Chondrocyte (in vitro differentiated cells): ENCODE data around the gene STRIP1. TPM values are rescaled to one million over a fixed set of nuclear protein-coding genes. Genes with fewer than 3 reads are reported as not detected.

Experiments
- DNase-seq: peaks from one replicate; pipeline ENCODE4 v3.0.0; 2021; ENCODE audit warnings: mixed read lengths, low spot score
- H3K27ac Mint-ChIP-seq: one replicate; pipeline ENCODE4 v1.8.0; 2021; ENCODE audit warnings: mild to moderate bottlenecking, moderate library complexity, mixed read lengths; ENCODE audit not compliant: unreplicated experiment
- H3K27me3 Mint-ChIP-seq: 2 replicates; pipeline ENCODE4 v1.8.0; 2021; ENCODE audit warnings: low read depth, mixed read lengths
- H3K36me3 Mint-ChIP-seq: 2 replicates; pipeline ENCODE4 v1.8.0; 2021; ENCODE audit warnings: low read depth, mixed read lengths
- H3K4me1 Mint-ChIP-seq: 2 replicates; pipeline ENCODE4 v1.8.0; 2021; ENCODE audit warnings: low read depth, mild to moderate bottlenecking, mixed read lengths
- H3K4me3 Mint-ChIP-seq: one replicate; pipeline ENCODE4 v1.8.0; 2021; ENCODE audit warnings: mild to moderate bottlenecking, moderate library complexity, mixed read lengths; ENCODE audit not compliant: unreplicated experiment
- H3K9me3 Mint-ChIP-seq: 2 replicates; pipeline ENCODE4 v1.8.0; 2021; ENCODE audit warnings: low read depth, mixed read lengths
- total RNA-seq: library from RNA; stranded (reverse); gene quantifications from 3 replicates; pipeline ENCODE4 v1.2.1, GENCODE V29; 2021
- TF ChIP-seq, protein P1 (sequence below): fragments of 200-600 bp; sonication (generic); IDR thresholded peaks from 2 replicates; pipeline ENCODE4 v1.5.0; 2021; ENCODE audit warnings: antibody characterized with exemption, mild to moderate bottlenecking, moderate library complexity

The STRIP1 gene
- total RNA-seq, 1 donor from 2014 or later, result 40.2 TPM

GRCh38 chr1:110081061-110081460 lies 46.6 kb downstream of the STRIP1 start:
- no peak overlapping the region for H3K4me3 Mint-ChIP-seq
- peaks cover 2% of the 10 kb centered on the region for H3K36me3 Mint-ChIP-seq
- H3K9me3 Mint-ChIP-seq, result no peaks in the 10 kb centered on the region
- peaks cover 13% of the 10 kb centered on the region for H3K4me1 Mint-ChIP-seq
- TF ChIP-seq, protein P1, sequence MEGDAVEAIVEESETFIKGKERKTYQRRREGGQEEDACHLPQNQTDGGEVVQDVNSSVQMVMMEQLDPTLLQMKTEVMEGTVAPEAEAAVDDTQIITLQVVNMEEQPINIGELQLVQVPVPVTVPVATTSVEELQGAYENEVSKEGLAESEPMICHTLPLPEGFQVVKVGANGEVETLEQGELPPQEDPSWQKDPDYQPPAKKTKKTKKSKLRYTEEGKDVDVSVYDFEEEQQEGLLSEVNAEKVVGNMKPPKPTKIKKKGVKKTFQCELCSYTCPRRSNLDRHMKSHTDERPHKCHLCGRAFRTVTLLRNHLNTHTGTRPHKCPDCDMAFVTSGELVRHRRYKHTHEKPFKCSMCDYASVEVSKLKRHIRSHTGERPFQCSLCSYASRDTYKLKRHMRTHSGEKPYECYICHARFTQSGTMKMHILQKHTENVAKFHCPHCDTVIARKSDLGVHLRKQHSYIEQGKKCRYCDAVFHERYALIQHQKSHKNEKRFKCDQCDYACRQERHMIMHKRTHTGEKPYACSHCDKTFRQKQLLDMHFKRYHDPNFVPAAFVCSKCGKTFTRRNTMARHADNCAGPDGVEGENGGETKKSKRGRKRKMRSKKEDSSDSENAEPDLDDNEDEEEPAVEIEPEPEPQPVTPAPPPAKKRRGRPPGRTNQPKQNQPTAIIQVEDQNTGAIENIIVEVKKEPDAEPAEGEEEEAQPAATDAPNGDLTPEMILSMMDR, result no peak
- DNase-seq, result no peak
- no peak overlapping the region for H3K27ac Mint-ChIP-seq
- peaks cover 48% of the 10 kb centered on the region for H3K27me3 Mint-ChIP-seq

- no peak for DNase-seq
- Mint-ChIP-seq H3K4me1 (peaks cover 13% of the 10 kb centered on the region), H3K36me3 (no peaks in the 10 kb centered on the region), H3K27me3 (peaks cover 55% of the 10 kb centered on the region), H3K4me3 (no peak overlapping the region), H3K9me3 (no peaks in the 10 kb centered on the region), H3K27ac (no peak overlapping the region)
- TF ChIP-seq, protein P1, result no peak
These were observed 48.1 kb downstream of the STRIP1 start for GRCh38 chr1:110082477-110082876.

GRCh38 chr1:110083061-110083865 lies 48.8 kb downstream of the STRIP1 start:
- Mint-ChIP-seq H3K4me1 (peaks cover 13% of the 10 kb centered on the region), H3K27ac (no peak overlapping the region), H3K4me3 (peak overlapping the region; percentile 19), H3K27me3 (peaks cover 57% of the 10 kb centered on the region), H3K9me3 (no peaks in the 10 kb centered on the region), H3K36me3 (no peaks in the 10 kb centered on the region)
- TF ChIP-seq, protein P1, result no peak
- no peak for DNase-seq

- peaks cover 53% of the 10 kb centered on the region for H3K27me3 Mint-ChIP-seq
- no peak overlapping the region for H3K27ac Mint-ChIP-seq
- H3K4me1 Mint-ChIP-seq, result peaks cover 13% of the 10 kb centered on the region
- peak overlapping the region; percentile 58 for H3K4me3 Mint-ChIP-seq
- H3K9me3 Mint-ChIP-seq, result no peaks in the 10 kb centered on the region
- no peak for DNase-seq
- TF ChIP-seq, protein P1, result no peak
- no peaks in the 10 kb centered on the region for H3K36me3 Mint-ChIP-seq
These were observed 49.4 kb downstream of the STRIP1 start for GRCh38 chr1:110083866-110084226.

GRCh38 chr1:110084227-110085078 lies 50.0 kb downstream of the STRIP1 start:
- Mint-ChIP-seq H3K4me3 (peak overlapping the region; percentile 58), H3K36me3 (no peaks in the 10 kb centered on the region), H3K4me1 (peaks cover 13% of the 10 kb centered on the region), H3K9me3 (no peaks in the 10 kb centered on the region), H3K27ac (no peak overlapping the region), H3K27me3 (peaks cover 49% of the 10 kb centered on the region)
- TF ChIP-seq, protein P1, result no peak
- no peak for DNase-seq
